HG03108 (cell line): Measurements from ENCODE around the gene RPRM.
"Not testable (repeated sequence)": the region's sequence is repeated elsewhere in the genome, so short reads cannot be mapped to it uniquely, and the experiment has no call there.

Source experiments
- ATAC-seq: cut with Tn5 transposase; IDR thresholded peaks from one replicate; pipeline ENCODE4 v1.9.1; 2021; ENCODE audit warnings: moderate library complexity; ENCODE audit not compliant: unreplicated experiment

Gene RPRM

DNA sequence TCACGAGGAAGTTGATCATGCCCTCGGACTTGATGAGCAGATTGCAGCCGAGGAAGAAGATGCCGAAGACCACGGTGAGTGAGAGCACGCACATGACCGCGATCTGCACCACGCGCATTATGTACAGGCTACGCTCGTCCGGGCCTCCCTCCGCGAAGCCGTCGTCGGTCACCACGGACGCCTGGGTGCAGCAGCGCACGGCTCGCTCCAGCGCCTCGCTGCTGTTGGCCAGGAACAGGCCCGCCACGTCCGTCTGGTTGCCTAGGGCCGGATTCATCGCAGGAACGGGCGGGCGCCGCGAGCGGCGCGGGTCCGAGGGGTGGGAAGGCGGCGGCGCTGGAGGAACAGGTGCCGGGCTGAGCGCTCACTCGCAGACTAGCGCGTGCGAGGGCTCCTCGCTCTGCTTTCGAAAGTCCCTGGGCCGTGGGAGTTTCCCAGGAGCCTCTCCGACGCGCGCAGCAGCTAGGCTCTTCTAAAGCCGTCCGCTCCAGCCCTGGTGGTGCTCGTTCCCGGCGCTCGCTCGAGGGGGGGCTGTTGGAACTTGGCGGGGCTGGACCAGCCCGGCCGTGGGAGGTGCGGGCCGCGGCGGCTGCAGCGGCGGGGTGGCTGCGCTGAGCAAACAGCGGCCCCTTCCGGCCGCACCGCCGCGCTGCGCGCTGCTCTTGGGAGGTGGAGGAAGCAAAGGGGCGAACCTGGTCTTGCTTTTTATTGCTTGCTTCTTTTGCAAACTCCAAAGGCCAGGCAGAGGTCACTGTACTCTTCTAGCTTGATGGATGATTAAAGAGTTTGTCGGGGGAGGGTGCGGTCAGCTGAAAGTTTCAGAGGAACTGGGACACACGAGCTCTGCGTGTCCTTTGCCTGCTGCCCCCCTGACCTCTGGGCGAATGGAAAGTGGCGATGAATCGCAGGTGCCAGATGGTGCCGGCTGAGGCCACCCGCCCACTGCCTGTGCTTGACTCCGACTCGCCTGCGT lies at the start of gene RPRM:
RPRM (minus strand) TSS at position 474 of the 973 bp plus-strand sequence; CDS start at position 277, 197 bp downstream.
- peak; percentile 93 for ATAC-seq

DNA sequence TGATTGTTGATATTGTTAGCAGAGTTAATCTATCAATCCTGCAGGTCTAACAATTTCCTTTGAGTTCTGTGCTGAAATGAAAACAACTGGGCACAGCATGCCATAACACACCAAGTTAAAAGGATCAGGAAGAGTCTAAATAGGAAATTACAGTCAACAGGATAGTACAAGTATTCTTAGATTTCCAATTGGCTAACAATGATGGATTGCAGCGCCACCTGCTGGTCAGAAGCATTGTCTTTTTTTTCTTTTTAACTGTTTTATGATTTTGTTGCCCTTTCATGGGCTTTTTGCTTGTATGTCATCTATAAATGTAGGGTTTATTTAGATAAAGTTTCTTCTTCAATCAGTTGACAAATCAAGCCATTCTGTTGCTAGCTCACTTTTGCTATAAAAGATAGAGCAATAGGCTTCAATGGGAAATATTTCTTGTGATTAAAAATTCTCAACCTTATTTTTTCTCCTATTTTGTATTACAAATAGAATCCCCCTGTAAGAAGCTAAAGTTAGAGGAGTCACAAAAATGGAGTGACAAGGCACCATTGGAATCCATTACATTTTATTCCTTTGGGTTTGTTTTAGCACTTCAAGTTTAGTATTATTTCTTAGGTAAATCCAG lies 40.8 kb upstream of the RPRM start:
- ATAC-seq = no peak

DNA sequence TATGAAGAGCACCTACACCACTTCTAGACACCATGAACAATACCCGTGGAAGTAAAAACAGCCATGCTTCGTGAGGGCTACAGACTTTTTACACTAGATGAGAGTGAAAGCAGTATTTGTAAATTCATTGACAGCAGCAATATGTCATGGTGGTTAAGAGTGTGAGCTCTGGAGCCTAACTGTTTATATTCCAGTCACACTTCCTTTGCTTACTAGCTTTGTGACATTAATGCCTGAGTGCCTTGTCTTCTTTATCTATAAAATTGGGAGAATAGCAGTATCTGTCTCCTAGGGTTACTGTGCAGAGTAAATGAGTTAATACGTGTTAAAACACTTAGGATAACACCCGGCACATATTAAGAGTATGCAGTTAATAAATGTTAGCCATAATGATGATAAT lies 33.8 kb upstream of the RPRM start:
- no peak for ATAC-seq

DNA sequence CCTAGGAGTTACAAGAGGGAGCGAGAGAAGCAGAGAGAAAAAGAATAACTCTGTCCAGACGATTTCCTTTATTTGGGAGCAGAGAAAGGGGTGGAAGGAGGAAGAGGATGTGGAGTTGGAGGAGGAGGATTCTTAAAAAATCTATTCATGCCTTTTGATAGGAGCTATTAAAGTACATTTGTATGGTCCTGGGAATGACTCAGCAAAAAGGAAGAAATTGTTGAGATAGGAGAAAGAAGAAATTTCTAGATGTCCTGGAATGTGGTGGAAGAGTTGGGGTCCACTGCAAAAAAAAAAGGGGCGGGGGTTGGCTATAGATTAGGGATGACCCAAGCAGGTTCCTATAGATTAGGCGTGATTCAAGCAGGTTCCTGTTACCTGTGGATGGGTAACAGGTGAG lies 32.4 kb upstream of the RPRM start:
- ATAC-seq = no peak

- no peak for ATAC-seq
Measured at GRCh38 chr2:153509133-153509532, 30.6 kb upstream of the RPRM start.

GRCh38 chr2:153506499-153506898 lies 27.9 kb upstream of the RPRM start:
- ATAC-seq = not testable (repeated sequence)

GRCh38 chr2:153499439-153499838 lies 20.9 kb upstream of the RPRM start:
- no peak for ATAC-seq

DNA sequence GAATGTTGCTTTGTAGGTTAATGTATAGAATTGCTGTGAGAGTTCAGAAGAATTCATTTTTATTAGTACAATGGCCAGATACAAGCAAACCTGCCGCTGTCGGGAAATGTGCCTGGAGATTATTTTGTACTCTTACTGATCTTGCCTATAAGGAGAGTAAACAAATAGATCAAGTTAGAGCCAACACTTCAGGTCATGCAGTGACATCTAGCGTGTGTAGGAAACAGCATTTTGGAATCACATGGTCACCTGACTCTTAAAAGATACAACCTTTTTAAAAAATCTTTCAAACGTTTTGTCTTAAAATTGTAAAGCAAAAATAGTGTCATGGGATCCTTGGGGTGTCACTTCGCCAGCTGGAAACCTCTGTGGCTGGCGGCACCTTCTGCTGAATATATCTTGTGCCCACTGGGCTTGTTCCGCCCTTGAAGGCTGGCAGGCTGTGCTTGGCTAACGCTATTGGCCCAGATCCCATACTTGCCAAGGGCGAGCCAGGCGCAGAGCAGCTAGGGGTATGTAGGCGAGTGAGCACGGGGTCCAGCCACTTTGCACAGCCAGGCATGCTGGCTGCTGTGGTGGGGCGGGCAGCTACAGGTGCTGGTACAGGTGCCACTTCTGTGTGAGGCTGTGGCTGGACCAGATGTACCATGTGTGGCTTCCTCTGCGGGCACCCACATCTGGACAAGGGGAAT lies 19.5 kb upstream of the RPRM start:
- no peak for ATAC-seq

- ATAC-seq = no peak
Measured at GRCh38 chr2:153495725-153496124, 17.2 kb upstream of the RPRM start.

DNA sequence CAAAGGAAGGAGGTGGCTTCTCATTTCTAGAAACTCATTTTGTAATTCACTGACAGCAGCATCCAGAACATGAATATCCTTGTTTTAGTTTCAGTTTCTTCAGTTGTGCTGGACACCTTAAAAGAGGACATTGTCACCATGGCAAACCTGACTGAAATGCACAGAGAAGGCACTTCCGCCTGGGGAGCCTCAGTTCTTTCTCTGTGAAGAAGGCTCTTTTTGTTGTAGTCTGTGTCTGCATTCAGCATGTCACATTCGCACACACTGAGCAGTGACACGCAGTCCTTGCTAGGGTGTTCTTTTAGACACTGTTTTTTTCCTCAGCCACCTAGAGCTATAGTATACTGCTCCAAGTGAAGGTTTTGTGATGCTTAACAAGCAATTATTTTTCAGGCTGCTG lies 9.5 kb upstream of the RPRM start:
- ATAC-seq = no peak

DNA sequence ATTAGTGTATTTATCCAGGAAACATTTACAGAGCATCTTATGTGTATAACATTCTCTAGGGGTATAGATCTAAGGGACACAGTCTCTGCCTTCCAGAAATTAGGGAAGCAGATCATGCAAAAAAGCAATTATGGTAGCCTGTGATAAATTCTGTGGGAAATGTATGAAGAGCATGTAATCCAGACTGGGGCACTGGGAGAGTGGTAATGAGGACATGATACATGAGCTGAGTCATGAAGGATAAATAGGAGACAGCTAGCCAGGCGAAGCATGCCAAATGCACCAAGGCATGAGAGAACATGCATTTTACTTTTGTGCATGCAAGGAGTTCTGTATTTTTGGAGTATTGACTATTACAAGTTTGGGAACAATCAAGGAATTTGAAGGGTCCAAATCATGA lies 8.9 kb upstream of the RPRM start:
- no peak for ATAC-seq

DNA sequence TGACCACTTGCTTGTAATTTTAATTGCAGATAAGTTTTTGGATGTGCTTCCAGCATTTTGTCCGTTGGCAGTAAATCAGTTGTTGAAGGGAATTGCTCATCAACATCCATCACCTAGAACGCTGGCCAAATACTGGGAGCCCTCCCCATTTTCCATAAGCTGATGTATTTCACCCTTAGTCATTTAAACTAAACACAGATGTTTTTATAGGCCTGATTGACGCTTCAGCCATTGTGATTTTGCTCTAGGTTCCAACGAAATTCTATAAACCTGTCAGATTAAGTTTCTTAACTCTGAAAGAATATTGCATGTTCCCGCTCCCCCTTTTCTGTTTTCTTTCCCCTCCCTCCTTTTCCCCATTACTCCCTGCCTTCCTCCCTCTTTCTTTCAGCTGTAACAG lies 1.0 kb upstream of the RPRM start:
- ATAC-seq = no peak

DNA sequence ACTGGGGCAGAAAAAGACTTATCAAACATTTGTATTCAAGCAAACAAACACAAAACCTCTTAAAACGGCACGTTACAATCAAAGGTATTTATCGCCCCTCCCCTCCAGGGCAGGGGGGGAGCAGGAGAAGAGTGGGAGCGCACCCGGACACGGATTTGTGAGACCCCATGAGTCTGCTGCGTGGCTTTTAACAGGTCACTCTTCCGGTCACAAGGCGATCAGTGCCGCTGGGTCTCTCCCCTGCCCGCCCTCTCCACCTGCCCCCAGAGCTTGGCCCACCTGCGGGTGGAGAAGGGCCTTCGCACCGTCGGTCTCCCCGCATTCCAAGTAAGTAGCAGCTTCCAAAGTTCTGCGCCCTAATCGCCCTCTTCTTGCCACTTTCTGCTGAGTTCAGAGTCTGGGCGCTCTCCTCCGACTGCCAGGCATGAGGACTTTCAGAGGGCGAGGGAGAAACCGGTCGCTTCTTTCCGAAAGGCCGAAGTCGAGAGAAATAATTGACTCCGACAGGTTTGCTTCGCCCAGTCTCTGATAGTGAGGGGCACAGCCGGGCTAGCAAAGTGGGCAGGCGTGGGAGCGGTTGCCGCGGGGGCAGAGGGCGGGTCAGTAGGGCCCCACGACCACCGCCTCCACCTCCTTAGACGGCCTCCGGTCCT lies 800 bp downstream of the RPRM start:
- ATAC-seq = no peak

DNA sequence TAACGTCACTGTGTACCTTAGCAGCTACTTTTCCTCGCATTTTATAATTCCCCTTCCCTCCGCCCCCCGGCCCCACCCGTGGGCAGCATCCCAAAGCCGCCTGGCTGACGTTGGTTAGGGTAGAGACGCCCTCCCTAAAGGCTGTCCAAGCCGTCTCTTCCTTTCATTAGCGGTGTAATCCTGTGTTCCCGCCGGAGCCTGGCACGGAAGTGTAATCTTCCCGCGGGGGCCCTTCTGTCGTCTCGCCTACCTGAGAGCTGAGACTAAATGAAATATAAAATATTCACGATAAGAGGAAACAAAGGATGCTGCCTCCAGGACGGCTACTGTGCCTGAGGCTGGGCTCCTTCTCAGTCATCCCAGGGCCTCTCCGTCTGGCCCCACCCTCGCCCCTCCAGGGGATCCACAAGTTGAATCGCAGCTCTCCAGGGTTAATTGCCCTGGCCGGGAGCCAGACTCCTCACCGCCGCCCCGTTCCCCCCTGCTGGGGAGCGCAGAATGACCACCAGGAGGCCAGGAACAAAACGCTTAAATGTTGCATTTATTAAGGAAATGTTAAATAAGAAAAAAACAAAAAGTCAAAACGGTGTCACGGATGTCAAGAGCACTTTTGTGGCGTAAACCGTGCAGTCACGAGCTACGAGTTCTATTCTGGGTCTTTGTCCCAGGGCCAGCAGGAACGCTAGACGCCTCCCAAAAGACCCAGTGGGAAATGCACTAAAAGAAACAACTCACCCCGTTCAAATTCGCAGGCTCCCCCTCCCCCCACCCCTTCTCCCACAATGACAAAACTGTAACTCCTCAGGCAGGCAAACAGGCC lies 1.5 kb downstream of the RPRM start:
- no peak for ATAC-seq

DNA sequence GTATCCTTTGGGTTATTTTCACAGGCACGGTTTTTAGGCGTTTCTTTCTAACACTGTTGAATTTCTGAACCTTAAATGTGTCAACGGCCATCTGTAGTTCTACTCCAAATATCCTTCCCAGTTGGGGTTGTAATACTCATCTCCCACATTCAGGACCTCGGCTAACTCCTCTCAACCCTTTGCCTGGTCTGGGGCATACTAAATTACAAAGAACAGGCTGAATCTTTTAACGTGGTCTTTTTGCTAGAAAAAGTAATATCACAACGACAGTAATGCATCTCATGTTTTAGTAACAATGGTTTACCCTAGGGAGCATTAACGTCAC lies 2.1 kb downstream of the RPRM start:
- no peak for ATAC-seq

- ATAC-seq = no peak
Measured at GRCh38 chr2:153474876-153475435, 3.6 kb downstream of the RPRM start.

GRCh38 chr2:153474407-153474806 lies 4.2 kb downstream of the RPRM start:
- ATAC-seq = no peak

GRCh38 chr2:153470867-153471266 lies 7.7 kb downstream of the RPRM start:
- ATAC-seq = no peak

DNA sequence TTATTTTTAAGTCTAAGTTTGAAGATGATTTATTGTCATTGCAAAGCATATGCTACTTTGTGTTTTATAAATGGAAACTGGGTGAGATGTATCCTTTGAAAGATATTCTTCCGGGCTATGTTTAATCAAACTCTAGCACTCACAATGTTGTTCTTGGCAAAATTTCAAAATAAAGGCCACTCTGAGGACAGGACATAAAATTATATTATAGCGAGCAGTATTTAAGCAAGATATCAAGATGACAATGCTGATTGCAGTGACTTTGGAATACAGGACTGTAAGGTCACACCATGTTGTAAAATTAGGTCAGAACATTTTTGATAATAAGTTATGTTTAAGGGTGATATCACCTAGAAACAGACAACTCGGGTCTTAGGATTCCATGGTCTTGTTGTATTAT lies 14.2 kb downstream of the RPRM start:
- ATAC-seq = no peak

GRCh38 chr2:153462338-153462859 lies 16.2 kb downstream of the RPRM start:
- ATAC-seq = no peak
